ENCODE results near the gene GDPGP1.

GDPGP1 gene

GRCh38 chr15:90205050-90205848, 28.8 kb upstream of the GDPGP1 start:
- DNase-seq (ENCODE audit: low read depth), result no peak

- no peak for DNase-seq (ENCODE audit: low read depth)
Measured at GRCh38 chr15:90205886-90206285, 28.1 kb upstream of the GDPGP1 start.

- no peak for DNase-seq (ENCODE audit: low read depth)
Measured at GRCh38 chr15:90207252-90207651, 26.8 kb upstream of the GDPGP1 start.

GRCh38 chr15:90208356-90208755, 25.7 kb upstream of the GDPGP1 start:
- DNase-seq (ENCODE audit: low read depth), result no peak

GRCh38 chr15:90209591-90209990, 24.4 kb upstream of the GDPGP1 start:
- no peak for DNase-seq (ENCODE audit: low read depth)

- no peak for DNase-seq (ENCODE audit: low read depth)
Measured at GRCh38 chr15:90210593-90210992, 23.4 kb upstream of the GDPGP1 start.

- no peak for DNase-seq (ENCODE audit: low read depth)
Measured at GRCh38 chr15:90211009-90211408, 23.0 kb upstream of the GDPGP1 start.

- DNase-seq (ENCODE audit: low read depth), result peak; percentile 36
Measured at GRCh38 chr15:90211440-90212143, 22.4 kb upstream of the GDPGP1 start.

GRCh38 chr15:90212221-90213098, 21.5 kb upstream of the GDPGP1 start:
- no peak for DNase-seq (ENCODE audit: low read depth)

GRCh38 chr15:90213122-90213817, 20.7 kb upstream of the GDPGP1 start:
- DNase-seq (ENCODE audit: low read depth), result no peak

GRCh38 chr15:90213818-90214204, 20.2 kb upstream of the GDPGP1 start:
- no peak for DNase-seq (ENCODE audit: low read depth)

GRCh38 chr15:90214553-90215196, 19.3 kb upstream of the GDPGP1 start:
- no peak for DNase-seq (ENCODE audit: low read depth)

GRCh38 chr15:90217671-90218394, 16.2 kb upstream of the GDPGP1 start:
- no peak for DNase-seq (ENCODE audit: low read depth)

- DNase-seq (ENCODE audit: low read depth), result no peak
Measured at GRCh38 chr15:90219421-90220141, 14.4 kb upstream of the GDPGP1 start.

GRCh38 chr15:90221246-90221900, 12.6 kb upstream of the GDPGP1 start:
- DNase-seq (ENCODE audit: low read depth), result peak; percentile 73

GRCh38 chr15:90222547-90222946, 11.5 kb upstream of the GDPGP1 start:
- DNase-seq (ENCODE audit: low read depth), result no peak

GRCh38 chr15:90223441-90224165, 10.4 kb upstream of the GDPGP1 start:
- no peak for DNase-seq (ENCODE audit: low read depth)

GRCh38 chr15:90225047-90225446, 9.0 kb upstream of the GDPGP1 start:
- DNase-seq (ENCODE audit: low read depth), result no peak
